ENCODE results near the gene THUMPD2.

THUMPD2 gene

DNA sequence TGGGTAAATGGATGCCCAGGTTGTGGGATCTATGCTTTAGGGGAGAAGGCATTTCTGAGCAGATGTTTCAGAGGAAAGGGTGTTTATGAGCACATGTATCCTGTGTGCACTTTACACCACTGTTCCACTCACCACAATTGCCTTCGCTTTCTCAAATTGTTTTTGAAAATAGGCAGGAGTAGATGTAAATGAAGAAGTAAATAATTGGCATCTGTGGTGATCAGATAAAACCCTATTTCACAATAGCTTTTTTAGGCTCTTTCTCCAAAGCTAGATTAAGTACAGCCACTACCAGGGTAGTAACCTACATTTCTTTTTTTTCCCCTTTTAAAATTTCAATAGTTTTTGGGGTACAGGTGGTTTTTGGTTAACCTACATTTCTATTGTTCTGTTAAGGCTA is 72.7 kb downstream of the THUMPD2 start:
- no peak overlapping the region for H3K4me3 ChIP-seq (ENCODE audit: low read length in 2 of 2)
- H3K36me3 ChIP-seq (ENCODE audit: control insufficient read depth in 2 of 2, insufficient read depth in 2 of 2, low read length in 2 of 2), result no peaks in the 10 kb centered on the region
- H3K27me3 ChIP-seq (ENCODE audit: control insufficient read depth in 2 of 2, insufficient read depth in 2 of 2, low read length in 2 of 2), result peaks cover 0 to 2% of the 10 kb centered on the region in 2 donors
- H3K4me1 ChIP-seq (ENCODE audit: control insufficient read depth in 2 of 2, insufficient read depth in 2 of 2, low read length in 2 of 2), result no peaks in the 10 kb centered on the region
- no peak overlapping the region for H3K27ac ChIP-seq (ENCODE audit: low read depth in 2 of 2, low read length in 2 of 2)
- peaks cover 4% of the 10 kb centered on the region in 2 donors for H3K9me3 ChIP-seq (ENCODE audit: control insufficient read depth in 2 of 2, low read length in 2 of 2)
- no peak overlapping the region for H3K9ac ChIP-seq (ENCODE audit: low read depth in 1 of 2, low read length in 2 of 2)

DNA sequence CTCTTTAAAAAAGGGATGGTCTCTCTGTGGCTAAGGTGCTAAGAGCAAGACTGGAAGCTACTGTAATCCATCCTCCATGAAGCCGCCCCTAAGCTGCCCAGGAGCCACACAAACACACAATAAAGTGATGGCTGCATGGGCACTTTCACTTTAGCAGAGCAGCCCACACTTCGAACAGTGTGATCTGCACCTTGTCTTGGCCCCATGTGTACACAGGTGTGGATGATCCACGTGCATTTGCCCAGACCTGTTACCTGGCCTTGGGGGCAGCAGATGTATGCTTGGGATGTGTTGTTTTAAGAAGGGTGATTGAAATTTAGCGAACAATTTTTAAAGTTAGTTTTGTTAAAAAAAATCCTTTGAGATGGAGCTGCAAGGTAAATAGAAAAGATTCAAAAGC is 73.4 kb downstream of the THUMPD2 start:
- Histone ChIP-seq H3K9ac (ENCODE audit: low read depth in 1 of 2, low read length in 2 of 2) (no peak overlapping the region), H3K9me3 (ENCODE audit: control insufficient read depth in 2 of 2, low read length in 2 of 2) (peaks cover 4 to 9% of the 10 kb centered on the region in 2 donors)

DNA sequence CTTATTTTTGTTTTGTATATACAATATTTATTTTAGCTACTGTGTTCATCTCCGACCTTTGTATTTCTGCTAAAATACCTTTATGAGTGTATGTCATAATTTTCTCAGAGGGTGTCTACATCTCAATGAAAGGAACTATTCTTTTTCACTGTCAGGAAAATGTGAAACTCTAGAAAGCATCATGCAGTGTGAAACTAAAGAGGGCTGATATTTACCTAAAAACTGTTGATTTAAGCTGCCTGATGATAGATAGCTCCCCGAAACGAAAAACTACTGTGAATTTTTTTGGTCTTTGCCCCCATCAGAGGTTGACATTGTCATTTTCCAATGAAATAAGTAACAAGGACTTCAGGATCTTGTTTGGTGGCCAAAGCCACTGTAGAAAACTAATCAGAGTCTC is 74.5 kb downstream of the THUMPD2 start:
- Histone ChIP-seq H3K27me3 (ENCODE audit: control insufficient read depth in 2 of 2, insufficient read depth in 2 of 2, low read length in 2 of 2) (peaks cover 0 to 2% of the 10 kb centered on the region in 2 donors), H3K9ac (ENCODE audit: low read depth in 1 of 2, low read length in 2 of 2) (no peak overlapping the region), H3K4me1 (ENCODE audit: control insufficient read depth in 2 of 2, insufficient read depth in 2 of 2, low read length in 2 of 2) (no peaks in the 10 kb centered on the region), H3K36me3 (ENCODE audit: control insufficient read depth in 2 of 2, insufficient read depth in 2 of 2, low read length in 2 of 2) (no peaks in the 10 kb centered on the region), H3K9me3 (ENCODE audit: control insufficient read depth in 2 of 2, low read length in 2 of 2) (peaks cover 4 to 9% of the 10 kb centered on the region in 2 donors), H3K4me3 (ENCODE audit: low read length in 2 of 2) (no peak overlapping the region), H3K27ac (ENCODE audit: low read depth in 2 of 2, low read length in 2 of 2) (no peak overlapping the region)

More for the DNA sequence above, 73.4 kb downstream of the THUMPD2 start:
- no peak overlapping the region for H3K27ac ChIP-seq (ENCODE audit: low read depth in 2 of 2, low read length in 2 of 2)
- H3K27me3 ChIP-seq (ENCODE audit: control insufficient read depth in 2 of 2, insufficient read depth in 2 of 2, low read length in 2 of 2), result peaks cover 0 to 2% of the 10 kb centered on the region in 2 donors
- no peaks in the 10 kb centered on the region for H3K36me3 ChIP-seq (ENCODE audit: control insufficient read depth in 2 of 2, insufficient read depth in 2 of 2, low read length in 2 of 2)
- no peak overlapping the region for H3K4me3 ChIP-seq (ENCODE audit: low read length in 2 of 2)
- no peaks in the 10 kb centered on the region for H3K4me1 ChIP-seq (ENCODE audit: control insufficient read depth in 2 of 2, insufficient read depth in 2 of 2, low read length in 2 of 2)

DNA sequence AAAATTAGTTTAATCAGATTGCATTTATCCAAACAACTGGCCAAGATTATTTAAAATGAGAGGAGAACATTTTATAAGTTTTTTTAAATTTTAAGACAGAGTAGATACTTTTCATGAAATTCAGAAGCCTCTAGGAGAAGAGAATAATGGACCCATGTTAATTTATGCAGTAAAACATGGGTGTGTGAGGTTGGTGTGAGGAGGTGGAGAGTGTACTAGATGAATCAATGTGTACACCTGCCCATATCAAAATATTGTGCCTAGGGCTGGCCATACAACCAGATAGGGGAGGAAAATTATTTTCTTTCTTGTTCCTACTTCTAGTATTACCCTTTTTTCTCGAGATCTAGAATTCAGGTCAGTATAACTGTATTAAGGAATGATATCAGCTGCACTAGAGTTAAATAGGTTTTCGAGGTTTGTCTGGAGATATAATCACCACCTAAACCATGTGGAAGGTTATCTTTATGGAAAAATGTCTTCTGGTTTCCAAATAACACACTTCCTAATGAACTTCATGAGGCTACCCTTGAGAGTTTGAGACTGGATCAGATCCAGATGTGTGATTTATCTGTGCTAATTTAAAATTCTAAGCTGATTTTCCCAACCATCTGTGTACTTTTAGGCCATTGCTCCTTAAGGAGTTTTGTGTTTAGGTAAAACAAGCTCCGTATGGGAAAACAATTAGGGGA is 75.7 kb downstream of the THUMPD2 start:
- H3K9me3 ChIP-seq (ENCODE audit: control insufficient read depth in 2 of 2, low read length in 2 of 2), result peaks cover 4 to 9% of the 10 kb centered on the region in 2 donors
- no peak overlapping the region for H3K9ac ChIP-seq (ENCODE audit: low read depth in 1 of 2, low read length in 2 of 2)
- H3K27me3 ChIP-seq (ENCODE audit: control insufficient read depth in 2 of 2, insufficient read depth in 2 of 2, low read length in 2 of 2), result peaks cover 0 to 2% of the 10 kb centered on the region in 2 donors
- H3K36me3 ChIP-seq (ENCODE audit: control insufficient read depth in 2 of 2, insufficient read depth in 2 of 2, low read length in 2 of 2), result no peaks in the 10 kb centered on the region
- no peak overlapping the region for H3K27ac ChIP-seq (ENCODE audit: low read depth in 2 of 2, low read length in 2 of 2)
- no peak overlapping the region for H3K4me3 ChIP-seq (ENCODE audit: low read length in 2 of 2)
- H3K4me1 ChIP-seq (ENCODE audit: control insufficient read depth in 2 of 2, insufficient read depth in 2 of 2, low read length in 2 of 2), result no peaks in the 10 kb centered on the region

DNA sequence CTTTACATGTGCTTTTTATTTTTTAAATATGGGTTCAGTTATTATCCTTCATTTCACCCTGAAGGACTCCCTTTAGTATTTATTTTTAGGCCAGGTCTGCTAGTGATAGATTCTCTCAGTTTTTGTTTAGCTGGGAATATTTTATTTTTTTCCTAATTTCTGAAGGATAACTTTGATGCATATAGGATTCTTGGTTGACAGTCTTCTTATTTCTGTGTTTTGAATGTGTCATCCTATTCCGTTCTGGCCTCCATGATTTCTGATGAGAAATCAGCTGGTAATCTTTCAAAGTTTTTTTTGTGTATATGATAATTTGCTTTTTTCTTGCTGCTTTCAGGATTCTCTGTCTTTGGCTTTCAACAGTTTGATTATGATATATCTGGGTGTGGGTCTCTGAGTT is 77.9 kb downstream of the THUMPD2 start:
- Histone ChIP-seq H3K9ac (ENCODE audit: low read depth in 1 of 2, low read length in 2 of 2) (no peak overlapping the region), H3K4me1 (ENCODE audit: control insufficient read depth in 2 of 2, insufficient read depth in 2 of 2, low read length in 2 of 2) (no peaks in the 10 kb centered on the region), H3K4me3 (ENCODE audit: low read length in 2 of 2) (no peak overlapping the region), H3K27ac (ENCODE audit: low read depth in 2 of 2, low read length in 2 of 2) (no peak overlapping the region), H3K27me3 (ENCODE audit: control insufficient read depth in 2 of 2, insufficient read depth in 2 of 2, low read length in 2 of 2) (peaks cover 0 to under 1% of the 10 kb centered on the region in 2 donors), H3K36me3 (ENCODE audit: control insufficient read depth in 2 of 2, insufficient read depth in 2 of 2, low read length in 2 of 2) (no peaks in the 10 kb centered on the region), H3K9me3 (ENCODE audit: control insufficient read depth in 2 of 2, low read length in 2 of 2) (peaks cover 4 to 9% of the 10 kb centered on the region in 2 donors)

DNA sequence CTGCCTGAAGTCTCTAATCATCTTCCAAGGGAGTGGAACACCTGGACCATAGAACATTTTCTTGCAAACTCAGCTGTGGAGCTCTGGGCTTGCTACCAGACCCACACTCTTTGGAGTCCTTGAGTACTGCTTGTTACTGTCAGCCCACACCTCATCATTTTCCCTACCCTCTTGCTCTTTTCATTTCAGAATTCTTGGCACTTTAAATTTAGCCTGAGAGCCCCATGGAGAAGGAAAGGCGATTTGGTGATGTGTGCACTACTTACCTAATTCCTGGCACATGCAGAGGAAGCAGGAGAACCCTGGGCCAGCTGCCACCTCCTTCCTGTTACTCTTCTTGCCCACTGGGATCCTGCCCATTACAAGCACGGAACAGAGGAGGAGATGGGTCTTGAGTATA is 81.6 kb downstream of the THUMPD2 start:
- Histone ChIP-seq H3K27me3 (ENCODE audit: control insufficient read depth in 2 of 2, insufficient read depth in 2 of 2, low read length in 2 of 2) (no peaks in the 10 kb centered on the region), H3K4me3 (ENCODE audit: low read length in 2 of 2) (no peak overlapping the region), H3K36me3 (ENCODE audit: control insufficient read depth in 2 of 2, insufficient read depth in 2 of 2, low read length in 2 of 2) (no peaks in the 10 kb centered on the region), H3K27ac (ENCODE audit: low read depth in 2 of 2, low read length in 2 of 2) (no peak overlapping the region), H3K9ac (ENCODE audit: low read depth in 1 of 2, low read length in 2 of 2) (no peak overlapping the region), H3K9me3 (ENCODE audit: control insufficient read depth in 2 of 2, low read length in 2 of 2) (peaks cover 4 to 9% of the 10 kb centered on the region in 2 donors), H3K4me1 (ENCODE audit: control insufficient read depth in 2 of 2, insufficient read depth in 2 of 2, low read length in 2 of 2) (no peaks in the 10 kb centered on the region)

DNA sequence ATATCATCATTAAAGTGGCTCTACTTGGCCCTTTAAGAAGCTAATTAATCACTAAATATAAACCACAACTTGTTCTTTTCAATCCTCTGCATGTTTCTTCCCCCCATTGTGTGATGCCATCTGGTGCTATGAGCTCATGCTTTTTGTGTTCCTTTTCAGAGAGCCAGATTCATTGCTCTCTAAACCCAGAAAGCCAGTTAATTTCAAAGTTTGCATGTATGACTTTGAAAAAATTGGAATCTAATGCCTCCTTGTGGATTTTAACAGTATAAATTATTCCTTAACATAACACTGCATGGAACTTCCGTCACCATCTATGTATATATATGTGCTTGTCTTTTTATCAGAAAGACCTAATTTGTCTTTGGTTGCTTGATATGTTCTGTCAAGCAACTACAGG is 82.2 kb downstream of the THUMPD2 start:
- peaks cover 0 to 5% of the 10 kb centered on the region in 2 donors for H3K9me3 ChIP-seq (ENCODE audit: control insufficient read depth in 2 of 2, low read length in 2 of 2)
- H3K9ac ChIP-seq (ENCODE audit: low read depth in 1 of 2, low read length in 2 of 2), result no peak overlapping the region
- no peak overlapping the region for H3K27ac ChIP-seq (ENCODE audit: low read depth in 2 of 2, low read length in 2 of 2)

DNA sequence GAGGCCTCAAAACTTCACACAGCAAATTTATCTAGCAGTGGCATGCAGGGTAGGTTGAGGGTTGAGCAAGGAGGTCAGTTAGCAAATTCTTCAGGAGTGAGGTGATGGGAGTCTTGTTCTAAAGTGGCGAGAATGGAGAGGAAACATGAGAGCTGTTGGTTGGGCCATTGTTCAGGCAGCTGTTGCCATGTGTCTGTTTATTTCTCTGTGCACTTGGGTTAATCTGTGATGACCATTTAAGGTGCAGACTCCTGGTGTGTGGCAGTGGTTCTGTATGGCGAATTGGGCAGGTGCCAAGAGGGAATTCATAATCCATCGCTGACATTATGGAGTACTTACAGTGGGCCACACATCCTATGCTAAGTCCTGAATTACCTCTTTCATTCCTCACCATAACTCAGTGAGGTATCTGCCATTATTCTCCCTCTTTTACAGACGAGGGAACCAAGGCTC is 82.9 kb downstream of the THUMPD2 start:
- Histone ChIP-seq H3K27me3 (ENCODE audit: control insufficient read depth in 2 of 2, insufficient read depth in 2 of 2, low read length in 2 of 2) (no peaks in the 10 kb centered on the region), H3K27ac (ENCODE audit: low read depth in 2 of 2, low read length in 2 of 2) (no peak overlapping the region), H3K4me3 (ENCODE audit: low read length in 2 of 2) (no peak overlapping the region), H3K9ac (ENCODE audit: low read depth in 1 of 2, low read length in 2 of 2) (no peak overlapping the region), H3K4me1 (ENCODE audit: control insufficient read depth in 2 of 2, insufficient read depth in 2 of 2, low read length in 2 of 2) (no peaks in the 10 kb centered on the region), H3K9me3 (ENCODE audit: control insufficient read depth in 2 of 2, low read length in 2 of 2) (peaks cover 0 to 4% of the 10 kb centered on the region in 2 donors), H3K36me3 (ENCODE audit: control insufficient read depth in 2 of 2, insufficient read depth in 2 of 2, low read length in 2 of 2) (no peaks in the 10 kb centered on the region)

More for the DNA sequence above, 82.2 kb downstream of the THUMPD2 start:
- Histone ChIP-seq H3K36me3 (ENCODE audit: control insufficient read depth in 2 of 2, insufficient read depth in 2 of 2, low read length in 2 of 2) (no peaks in the 10 kb centered on the region), H3K27me3 (ENCODE audit: control insufficient read depth in 2 of 2, insufficient read depth in 2 of 2, low read length in 2 of 2) (no peaks in the 10 kb centered on the region), H3K4me3 (ENCODE audit: low read length in 2 of 2) (no peak overlapping the region), H3K4me1 (ENCODE audit: control insufficient read depth in 2 of 2, insufficient read depth in 2 of 2, low read length in 2 of 2) (no peaks in the 10 kb centered on the region)

DNA sequence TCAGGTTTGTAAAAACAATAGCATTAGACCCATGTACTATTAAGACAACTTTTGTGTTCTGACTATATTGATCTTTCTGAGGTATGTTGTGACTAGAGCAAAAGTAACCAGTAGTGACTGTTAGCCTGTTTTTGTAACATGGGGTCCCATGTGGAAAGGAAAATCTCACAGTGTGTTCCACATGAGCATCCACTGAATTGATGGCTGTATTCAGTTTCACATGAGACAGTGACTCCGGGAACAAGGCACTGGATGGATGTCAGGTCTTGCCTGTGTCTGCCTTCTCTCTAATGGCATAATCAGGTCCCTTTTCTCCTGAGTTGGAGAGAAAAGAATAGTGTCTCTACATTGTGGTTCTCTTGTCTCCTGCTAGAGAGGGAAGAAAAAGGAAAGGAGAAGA is 85.8 kb downstream of the THUMPD2 start:
- no peaks in the 10 kb centered on the region for H3K4me1 ChIP-seq (ENCODE audit: control insufficient read depth in 2 of 2, insufficient read depth in 2 of 2, low read length in 2 of 2)
- H3K4me3 ChIP-seq (ENCODE audit: low read length in 2 of 2), result no peak overlapping the region
- no peak overlapping the region for H3K9ac ChIP-seq (ENCODE audit: low read depth in 1 of 2, low read length in 2 of 2)
- H3K9me3 ChIP-seq (ENCODE audit: control insufficient read depth in 2 of 2, low read length in 2 of 2), result no peaks in the 10 kb centered on the region
- no peaks in the 10 kb centered on the region for H3K27me3 ChIP-seq (ENCODE audit: control insufficient read depth in 2 of 2, insufficient read depth in 2 of 2, low read length in 2 of 2)
- H3K27ac ChIP-seq (ENCODE audit: low read depth in 2 of 2, low read length in 2 of 2), result no peak overlapping the region
- H3K36me3 ChIP-seq (ENCODE audit: control insufficient read depth in 2 of 2, insufficient read depth in 2 of 2, low read length in 2 of 2), result no peaks in the 10 kb centered on the region

DNA sequence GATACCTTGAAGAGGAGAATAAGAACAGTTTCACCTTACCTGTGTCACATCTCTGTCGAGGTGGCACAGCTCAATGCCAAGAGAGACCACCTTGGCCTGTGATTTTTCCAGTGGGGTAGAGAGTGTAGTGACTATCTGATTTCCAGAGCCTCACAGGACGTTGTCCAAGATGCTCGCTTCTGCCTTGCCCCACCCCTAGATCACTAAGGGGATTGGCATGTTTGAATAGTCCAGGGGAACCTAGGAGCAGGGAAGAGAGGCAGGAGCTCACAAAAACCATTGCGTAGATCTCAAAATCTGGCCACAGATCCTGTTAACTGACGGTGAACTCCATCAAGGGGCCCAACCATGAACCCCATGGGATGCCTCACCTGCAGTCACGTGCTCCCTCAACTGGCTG is 89.2 kb downstream of the THUMPD2 start:
- Histone ChIP-seq H3K36me3 (ENCODE audit: control insufficient read depth in 2 of 2, insufficient read depth in 2 of 2, low read length in 2 of 2) (no peaks in the 10 kb centered on the region), H3K4me3 (ENCODE audit: low read length in 2 of 2) (no peak overlapping the region), H3K9me3 (ENCODE audit: control insufficient read depth in 2 of 2, low read length in 2 of 2) (no peaks in the 10 kb centered on the region), H3K4me1 (ENCODE audit: control insufficient read depth in 2 of 2, insufficient read depth in 2 of 2, low read length in 2 of 2) (no peaks in the 10 kb centered on the region), H3K9ac (ENCODE audit: low read depth in 1 of 2, low read length in 2 of 2) (no peak overlapping the region), H3K27me3 (ENCODE audit: control insufficient read depth in 2 of 2, insufficient read depth in 2 of 2, low read length in 2 of 2) (no peaks in the 10 kb centered on the region), H3K27ac (ENCODE audit: low read depth in 2 of 2, low read length in 2 of 2) (no peak overlapping the region)

Data from mucosa of rectum (tissue), 2 donors.